Osteoblast (primary cell): ENCODE results near the gene PER2. TPM values are rescaled to one million over a fixed set of nuclear protein-coding genes. Genes with fewer than 3 reads are reported as not detected.

Experiments
- DNase-seq: peaks from one replicate; pipeline ENCODE4 v3.0.0; 2011; ENCODE audit warnings: low spot score, mixed read lengths; ENCODE audit not compliant: insufficient read length; ENCODE audit errors: missing footprints
- H2AFZ ChIP-seq: 2 replicates; pipeline ENCODE4 v1.6.0; 2011; ENCODE audit warnings: mild to moderate bottlenecking, low read length
- H3K27ac ChIP-seq: 2 replicates; pipeline ENCODE4 v1.5.1; 2011; ENCODE audit warnings: mild to moderate bottlenecking, low read depth, low read length, moderate library complexity
- H3K27me3 ChIP-seq: 2 replicates; pipeline ENCODE4 v1.6.0; 2012; ENCODE audit warnings: mild to moderate bottlenecking, control low read depth, inconsistent platforms, low read length, moderate library complexity; ENCODE audit not compliant: insufficient read depth
- H3K36me3 ChIP-seq: 2 replicates; pipeline ENCODE4 v1.5.1; 2011; ENCODE audit warnings: mild to moderate bottlenecking, low read length, control low read depth, moderate library complexity; ENCODE audit not compliant: insufficient read depth
- H3K4me1 ChIP-seq: 2 replicates; pipeline ENCODE4 v1.5.1; 2011; ENCODE audit warnings: mild to moderate bottlenecking, low read length, control low read depth, moderate library complexity; ENCODE audit not compliant: insufficient read depth
- H3K4me2 ChIP-seq: 2 replicates; pipeline ENCODE4 v1.6.0; 2011; ENCODE audit warnings: mild to moderate bottlenecking, low read length; ENCODE audit not compliant: insufficient read depth
- H3K4me3 ChIP-seq: fragments of 200-600 bp; sonication (generic); 3 replicates; pipeline ENCODE4 v1.5.1; 2012; ENCODE audit warnings: mild to moderate bottlenecking, low read length, inconsistent platforms; ENCODE audit not compliant: insufficient read depth
- H3K79me2 ChIP-seq: 2 replicates; pipeline ENCODE4 v1.6.0; 2012; ENCODE audit warnings: mild to moderate bottlenecking, low read length, control low read depth, inconsistent platforms; ENCODE audit not compliant: insufficient read depth
- H3K9me3 ChIP-seq: 2 replicates; pipeline ENCODE4 v1.5.1; 2011; ENCODE audit warnings: low read depth, low read length, control low read depth
- H4K20me1 ChIP-seq: 2 replicates; pipeline ENCODE4 v1.6.0; 2012; ENCODE audit warnings: mild to moderate bottlenecking, low read length, control low read depth; ENCODE audit not compliant: insufficient read depth
- total RNA-seq: library from RNA; depleted of rRNA; stranded (reverse); fragments of >200 nt; gene quantifications from 2 replicates; pipeline ENCODE4 v1.2.3, GENCODE V29; 2012
- TF ChIP-seq, protein P1 (sequence below): IDR thresholded peaks from 2 replicates; pipeline ENCODE4 v1.5.1; 2011; ENCODE audit warnings: mild to moderate bottlenecking, low read depth, low read length, moderate library complexity; ENCODE audit errors: extremely low read depth

The PER2 gene
- total RNA-seq, 1 donor: 9.4 TPM

GRCh38 chr2:238262496-238263122 lies 25.8 kb downstream of the PER2 start:
- no peaks in the 10 kb centered on the region for H3K27me3 ChIP-seq
- DNase-seq: no peak
- H4K20me1 ChIP-seq: no peaks in the 10 kb centered on the region
- H3K4me3 ChIP-seq: no peak overlapping the region
- H3K79me2 ChIP-seq: no peaks in the 10 kb centered on the region
- H3K9me3 ChIP-seq: no peaks in the 10 kb centered on the region
- peaks cover 2% of the 10 kb centered on the region for H3K4me1 ChIP-seq
- no peak overlapping the region for H2AFZ ChIP-seq
- no peak overlapping the region for H3K4me2 ChIP-seq
- peaks cover 9% of the 10 kb centered on the region for H3K36me3 ChIP-seq
- no peak overlapping the region for H3K27ac ChIP-seq
- TF ChIP-seq, protein P1, sequence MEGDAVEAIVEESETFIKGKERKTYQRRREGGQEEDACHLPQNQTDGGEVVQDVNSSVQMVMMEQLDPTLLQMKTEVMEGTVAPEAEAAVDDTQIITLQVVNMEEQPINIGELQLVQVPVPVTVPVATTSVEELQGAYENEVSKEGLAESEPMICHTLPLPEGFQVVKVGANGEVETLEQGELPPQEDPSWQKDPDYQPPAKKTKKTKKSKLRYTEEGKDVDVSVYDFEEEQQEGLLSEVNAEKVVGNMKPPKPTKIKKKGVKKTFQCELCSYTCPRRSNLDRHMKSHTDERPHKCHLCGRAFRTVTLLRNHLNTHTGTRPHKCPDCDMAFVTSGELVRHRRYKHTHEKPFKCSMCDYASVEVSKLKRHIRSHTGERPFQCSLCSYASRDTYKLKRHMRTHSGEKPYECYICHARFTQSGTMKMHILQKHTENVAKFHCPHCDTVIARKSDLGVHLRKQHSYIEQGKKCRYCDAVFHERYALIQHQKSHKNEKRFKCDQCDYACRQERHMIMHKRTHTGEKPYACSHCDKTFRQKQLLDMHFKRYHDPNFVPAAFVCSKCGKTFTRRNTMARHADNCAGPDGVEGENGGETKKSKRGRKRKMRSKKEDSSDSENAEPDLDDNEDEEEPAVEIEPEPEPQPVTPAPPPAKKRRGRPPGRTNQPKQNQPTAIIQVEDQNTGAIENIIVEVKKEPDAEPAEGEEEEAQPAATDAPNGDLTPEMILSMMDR: no peak

- no peak overlapping the region for H3K27ac ChIP-seq
- H3K9me3 ChIP-seq: no peaks in the 10 kb centered on the region
- H3K4me3 ChIP-seq: no peak overlapping the region
- peaks cover 10% of the 10 kb centered on the region for H3K36me3 ChIP-seq
- DNase-seq: no peak
- H3K4me1 ChIP-seq: peaks cover 2% of the 10 kb centered on the region
- no peaks in the 10 kb centered on the region for H3K79me2 ChIP-seq
- no peaks in the 10 kb centered on the region for H4K20me1 ChIP-seq
- no peak overlapping the region for H3K4me2 ChIP-seq
- TF ChIP-seq, protein P1: no peak
- H3K27me3 ChIP-seq: no peaks in the 10 kb centered on the region
- H2AFZ ChIP-seq: no peak overlapping the region
Measured at GRCh38 chr2:238261718-238262375, 26.6 kb downstream of the PER2 start.

DNA sequence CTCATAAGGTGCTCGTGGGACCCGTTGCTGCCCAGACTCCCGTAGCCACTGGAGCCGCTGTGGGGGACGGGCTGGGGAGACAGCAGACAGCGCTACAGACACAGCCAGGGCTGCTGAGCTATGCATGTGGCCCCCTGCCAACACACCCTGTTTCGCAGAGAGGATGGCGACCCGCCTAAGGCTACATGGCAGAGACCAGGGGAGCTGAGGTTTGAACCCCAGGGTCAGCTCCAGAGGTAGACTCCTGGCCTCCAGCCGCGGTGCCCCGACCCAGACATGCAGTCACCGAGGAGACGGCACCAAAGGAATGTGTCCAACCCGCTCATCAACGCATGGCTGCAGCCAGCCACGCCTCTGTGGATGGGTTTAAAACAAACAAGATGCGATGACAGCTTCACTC lies 27.5 kb downstream of the PER2 start:
- TF ChIP-seq, protein P1: no peak
- Histone ChIP-seq H3K4me3 (no peak overlapping the region), H4K20me1 (no peaks in the 10 kb centered on the region), H3K4me1 (peaks cover 2% of the 10 kb centered on the region), H3K36me3 (peaks cover 16% of the 10 kb centered on the region), H2AFZ (no peak overlapping the region), H3K79me2 (no peaks in the 10 kb centered on the region), H3K9me3 (no peaks in the 10 kb centered on the region), H3K4me2 (no peak overlapping the region), H3K27me3 (no peaks in the 10 kb centered on the region), H3K27ac (no peak overlapping the region)
- no peak for DNase-seq
